Ishikawa (cell line): ENCODE results near the gene CACNA2D2.

Experiments used
- CEBPB ChIP-seq: IDR thresholded peaks from 2 replicates; pipeline ENCODE4 v1.6.1; 2012
- CREB1 ChIP-seq: IDR thresholded peaks from 2 replicates; pipeline ENCODE4 v1.6.1; 2012; ENCODE audit warnings: low read depth
- EGR1 ChIP-seq: IDR thresholded peaks from 2 replicates; pipeline ENCODE4 v1.6.1; 2012
- EP300 ChIP-seq: IDR thresholded peaks from 2 replicates; pipeline ENCODE4 v1.6.1; 2012; ENCODE audit warnings: borderline replicate concordance
- FOXM1 ChIP-seq: IDR thresholded peaks from 2 replicates; pipeline ENCODE4 v1.6.1; 2012; ENCODE audit warnings: low read depth, borderline replicate concordance
- MAX ChIP-seq: IDR thresholded peaks from 2 replicates; pipeline ENCODE4 v1.6.1; 2012
- NFIC ChIP-seq: IDR thresholded peaks from 2 replicates; pipeline ENCODE4 v1.6.1; 2012
- RAD21 ChIP-seq: IDR thresholded peaks from 2 replicates; pipeline ENCODE4 v1.6.1; 2012; ENCODE audit warnings: low read depth
- REST ChIP-seq: IDR thresholded peaks from 2 replicates; pipeline ENCODE4 v1.6.1; 2012; ENCODE audit warnings: low read depth, mild to moderate bottlenecking
- TAF1 ChIP-seq: IDR thresholded peaks from 2 replicates; pipeline ENCODE4 v1.6.1; 2012; ENCODE audit warnings: low read depth, mild to moderate bottlenecking
- TCF12 ChIP-seq: IDR thresholded peaks from 2 replicates; pipeline ENCODE4 v1.6.1; 2012; ENCODE audit warnings: low read depth
- TEAD4 ChIP-seq: IDR thresholded peaks from 2 replicates; pipeline ENCODE4 v1.6.1; 2012
- USF1 ChIP-seq: IDR thresholded peaks from 2 replicates; pipeline ENCODE4 v1.6.1; 2012
- YY1 ChIP-seq: IDR thresholded peaks from 2 replicates; pipeline ENCODE4 v1.6.1; 2012; ENCODE audit warnings: low read depth
- ZBTB7A ChIP-seq: IDR thresholded peaks from 2 replicates; pipeline ENCODE4 v1.6.1; 2012; ENCODE audit warnings: low read depth

CACNA2D2 gene

GRCh38 chr3:50503504-50504342, at the start of gene CACNA2D2:
TSS of gene CACNA2D2 (minus strand) at chr3:50503634. CDS start at chr3:50503423, 211 bp downstream.
- TF ChIP-seq NFIC (no peak), USF1 (no peak), EGR1 (0 out of 2 replicates have a peak, but pooled peaks have one; percentile 21), TEAD4 (no peak), ZBTB7A (no peak), MAX (no peak), REST (no peak), CEBPB (no peak), TAF1 (peak; percentile 41; the same call in 1 of the 2 replicates), CREB1 (no peak), YY1 (no peak), TCF12 (no peak), FOXM1 (no peak), EP300 (no peak), RAD21 (no peak)

GRCh38 chr3:50552598-50552997, 49.2 kb upstream of the CACNA2D2 start:
- TF ChIP-seq CREB1 (no peak), RAD21 (no peak), YY1 (no peak), NFIC (no peak), CEBPB (no peak)

GRCh38 chr3:50551681-50552435, 48.4 kb upstream of the CACNA2D2 start:
- TF ChIP-seq CREB1 (no peak), CEBPB (no peak), TCF12 (no peak)

- no peak for TF ChIP-seq NFIC
- TF ChIP-seq ZBTB7A, result no peak
- no peak for TF ChIP-seq MAX
- no peak for TF ChIP-seq EP300
- no peak for TF ChIP-seq TEAD4
- no peak for TF ChIP-seq REST
- no peak for TF ChIP-seq FOXM1
- no peak for TF ChIP-seq YY1
- TF ChIP-seq TAF1, result no peak
- no peak for TF ChIP-seq RAD21
- no peak for TF ChIP-seq CEBPB
- no peak for TF ChIP-seq CREB1
- TF ChIP-seq TCF12, result no peak
- TF ChIP-seq USF1, result no peak
- TF ChIP-seq EGR1, result no peak
Observed at GRCh38 chr3:50551054-50551659, 47.7 kb upstream of the CACNA2D2 start.

GRCh38 chr3:50550079-50550736, 46.8 kb upstream of the CACNA2D2 start:
- no peak for TF ChIP-seq EGR1
- no peak for TF ChIP-seq EP300
- TF ChIP-seq FOXM1, result no peak
- no peak for TF ChIP-seq REST
- peak; percentile 77 for TF ChIP-seq RAD21
- TF ChIP-seq NFIC, result no peak
